Measurements from ENCODE around the gene LAMTOR3. TPM values are rescaled to one million over a fixed set of nuclear protein-coding genes. Genes with fewer than 3 reads are reported as not detected.

LAMTOR3 gene
- total and polyA plus RNA-seq, 2 donors (not counting 3 experiments of a cell fraction or from before 2014, with no cell fraction given), result 25.3 to 31.0 TPM

DNA sequence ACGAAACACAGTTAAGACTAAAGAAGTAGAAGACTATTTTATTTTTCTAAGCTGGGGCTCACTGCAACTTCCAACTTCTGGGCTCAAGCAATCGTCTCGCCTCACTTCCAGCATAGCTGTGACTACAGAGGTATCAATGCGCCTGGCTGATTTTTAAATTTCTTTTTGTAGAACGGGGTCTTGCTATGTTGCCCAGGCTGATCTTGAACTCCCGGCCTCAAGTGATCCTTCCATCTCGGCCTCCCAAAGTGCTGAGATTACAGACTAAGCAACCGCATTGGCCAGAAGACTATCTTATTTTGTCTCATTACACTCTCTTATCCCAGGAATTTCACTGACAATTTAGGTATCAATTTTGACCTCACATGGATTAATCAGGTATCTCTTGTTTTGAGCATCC is 1.2 kb downstream of the LAMTOR3 start:
- H3K4me1 ChIP-seq (ENCODE audit: control insufficient read depth, extremely low read depth, insufficient read depth, low read length), result peaks cover 16% of the 10 kb centered on the region
- H3K9me1 ChIP-seq (replicated peaks; ENCODE audit: control insufficient read depth, extremely low read depth, insufficient read depth, low read length), result no peaks in the 10 kb centered on the region
- H3K79me2 ChIP-seq (ENCODE audit: control insufficient read depth, insufficient read depth, low read length), result peaks cover 42% of the 10 kb centered on the region
- peak overlapping the region; percentile 99 for H3K9ac ChIP-seq (replicated peaks; ENCODE audit: extremely low read depth, insufficient read depth, low read length)
- H3K36me3 ChIP-seq (ENCODE audit: control insufficient read depth in 2 of 2, extremely low read depth in 1 of 2, insufficient read depth in 2 of 2, low read length in 2 of 2), result no peaks in the 10 kb centered on the region
- H3K27ac ChIP-seq (ENCODE audit: insufficient read depth, low read depth, low read length), result peak overlapping the region; percentile 98
- H3K9me3 ChIP-seq (replicated peaks; ENCODE audit: control insufficient read depth, insufficient read depth, low read length), result no peaks in the 10 kb centered on the region
- H3K4me3 ChIP-seq (replicated peaks in 1 of 3; ENCODE audit: insufficient read depth in 1 of 3, low read depth in 1 of 3, low read length in 3 of 3), result peak overlapping the region; percentile 1 to 98 (median 97)
- ChIA-PET CTCF (no interaction called here), POLR2A (no interaction called here)
- FAIRE-seq, result no peak
- H3K4me2 ChIP-seq (ENCODE audit: insufficient read depth, low read length), result peak overlapping the region; percentile 99
- dilution Hi-C loops (cut with MboI; ENCODE audit: extremely low pct_ligation_motif_present, low sequenced_read_pairs), result no loop called here
- no TSS peak for BruUV-seq (replicated peaks)
- TF ChIP-seq JUN (IDR thresholded peaks at IDR 0.05; ENCODE audit: borderline replicate concordance, insufficient read depth, insufficient read length, low read depth) (no peak), FOS (IDR thresholded peaks at IDR 0.05; ENCODE audit: borderline replicate concordance, insufficient read depth, low read length) (no peak), POLR2AphosphoS5 (IDR thresholded peaks at IDR 0.05; ENCODE audit: insufficient read depth, low read depth, low read length) (no peak), EZH2 (IDR thresholded peaks at IDR 0.05; ENCODE audit: borderline replicate concordance, low read depth, low read length, severe bottlenecking) (no peak), MYC (IDR thresholded peaks at IDR 0.05; ENCODE audit: low read depth, low read length) (no peak), GATA2 (IDR thresholded peaks at IDR 0.05; ENCODE audit: insufficient read depth, insufficient read length, low read depth, low read length) (no peak), POLR2A (IDR thresholded peaks at IDR 0.05; ENCODE audit: low read depth, low read length) (no peak)
- TF ChIP-seq, protein P1, sequence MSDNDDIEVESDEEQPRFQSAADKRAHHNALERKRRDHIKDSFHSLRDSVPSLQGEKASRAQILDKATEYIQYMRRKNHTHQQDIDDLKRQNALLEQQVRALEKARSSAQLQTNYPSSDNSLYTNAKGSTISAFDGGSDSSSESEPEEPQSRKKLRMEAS (IDR thresholded peaks at IDR 0.05; ENCODE audit: insufficient read depth, insufficient read length), result no peak
- TF ChIP-seq, protein P2, sequence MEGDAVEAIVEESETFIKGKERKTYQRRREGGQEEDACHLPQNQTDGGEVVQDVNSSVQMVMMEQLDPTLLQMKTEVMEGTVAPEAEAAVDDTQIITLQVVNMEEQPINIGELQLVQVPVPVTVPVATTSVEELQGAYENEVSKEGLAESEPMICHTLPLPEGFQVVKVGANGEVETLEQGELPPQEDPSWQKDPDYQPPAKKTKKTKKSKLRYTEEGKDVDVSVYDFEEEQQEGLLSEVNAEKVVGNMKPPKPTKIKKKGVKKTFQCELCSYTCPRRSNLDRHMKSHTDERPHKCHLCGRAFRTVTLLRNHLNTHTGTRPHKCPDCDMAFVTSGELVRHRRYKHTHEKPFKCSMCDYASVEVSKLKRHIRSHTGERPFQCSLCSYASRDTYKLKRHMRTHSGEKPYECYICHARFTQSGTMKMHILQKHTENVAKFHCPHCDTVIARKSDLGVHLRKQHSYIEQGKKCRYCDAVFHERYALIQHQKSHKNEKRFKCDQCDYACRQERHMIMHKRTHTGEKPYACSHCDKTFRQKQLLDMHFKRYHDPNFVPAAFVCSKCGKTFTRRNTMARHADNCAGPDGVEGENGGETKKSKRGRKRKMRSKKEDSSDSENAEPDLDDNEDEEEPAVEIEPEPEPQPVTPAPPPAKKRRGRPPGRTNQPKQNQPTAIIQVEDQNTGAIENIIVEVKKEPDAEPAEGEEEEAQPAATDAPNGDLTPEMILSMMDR (IDR thresholded peaks at IDR 0.05; ENCODE audit: extremely low read depth in 1 of 2, insufficient read depth in 1 of 2, low read depth in 1 of 2, low read length in 2 of 2), result no peak
- H3K27me3 ChIP-seq (ENCODE audit: control insufficient read depth in 2 of 2, insufficient read depth in 2 of 2, low read length in 2 of 2), result no peaks in the 10 kb centered on the region
- no peaks in the 10 kb centered on the region for H4K20me1 ChIP-seq (replicated peaks; ENCODE audit: control insufficient read depth, extremely low read depth, insufficient read depth, low read length)
- intact Hi-C loops (cut with micrococcal nuclease), result no loop called here
- DNase-seq (ENCODE audit: low read depth, low spot score), result no peak
- H2AFZ ChIP-seq (ENCODE audit: low read depth, low read length), result no peak overlapping the region
